Measurements from ENCODE around the gene MEAK7.

MEAK7 gene

DNA sequence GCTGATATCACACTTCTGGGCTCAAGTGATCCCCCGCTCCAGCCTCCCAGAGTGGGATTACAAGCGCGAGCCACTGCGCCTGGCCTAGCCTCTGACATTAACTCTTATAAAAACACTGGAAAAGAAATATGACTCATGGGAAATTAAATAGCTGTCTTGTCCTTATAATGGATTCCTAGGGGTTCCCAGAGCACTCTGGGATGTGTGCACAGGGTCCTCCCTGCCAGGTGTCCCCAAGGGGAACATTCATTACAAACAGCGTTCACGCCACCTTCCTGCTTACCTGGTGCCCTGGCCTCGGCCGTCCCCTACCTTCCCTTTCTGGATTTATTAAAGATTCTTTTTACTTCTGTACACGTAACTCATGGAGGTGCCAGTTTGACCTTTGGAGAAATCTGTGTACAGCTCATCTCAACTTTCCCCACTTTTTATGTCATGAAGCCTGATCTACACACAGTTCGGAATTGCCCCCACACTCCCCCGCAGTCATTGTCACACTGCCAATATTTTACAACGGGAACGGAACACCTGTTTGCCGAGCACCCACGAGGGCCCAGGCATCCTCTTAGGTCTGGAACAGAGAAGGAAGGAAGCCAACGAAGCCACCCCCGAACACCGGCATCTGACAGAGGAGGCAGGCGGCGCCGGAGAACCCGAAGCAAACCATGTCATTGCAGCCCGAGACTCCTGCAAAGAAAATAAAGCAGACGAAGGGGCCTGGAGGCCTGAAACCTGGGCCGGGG, 39.7 kb upstream of the MEAK7 start:
- H3K4me3 ChIP-seq (ENCODE audit: low read length): no peak overlapping the region
- H3K27ac ChIP-seq (ENCODE audit: low read depth, low read length): no peak overlapping the region
- 90% methylated on average over 25 of the region's 25 CpGs for WGBS
- peaks cover 13% of the 10 kb centered on the region for H3K4me1 ChIP-seq (ENCODE audit: insufficient read depth, low read length)
- H3K36me3 ChIP-seq (ENCODE audit: insufficient read depth, low read length): no peaks in the 10 kb centered on the region
- H3K9ac ChIP-seq (ENCODE audit: low read depth, low read length): no peak overlapping the region
- no peaks in the 10 kb centered on the region for H3K9me3 ChIP-seq (ENCODE audit: insufficient read depth, low read depth, low read length)
- H3K27me3 ChIP-seq (ENCODE audit: insufficient read depth, low read length): no peaks in the 10 kb centered on the region

GRCh38 chr16:84543253-84543652, 38.8 kb upstream of the MEAK7 start:
- 88% methylated on average over 2 of the region's 2 CpGs for WGBS
- no peak overlapping the region for H3K27ac ChIP-seq (ENCODE audit: low read depth, low read length)
- H3K9me3 ChIP-seq (ENCODE audit: insufficient read depth, low read depth, low read length): no peaks in the 10 kb centered on the region
- H3K9ac ChIP-seq (ENCODE audit: low read depth, low read length): no peak overlapping the region
- H3K36me3 ChIP-seq (ENCODE audit: insufficient read depth, low read length): no peaks in the 10 kb centered on the region
- no peaks in the 10 kb centered on the region for H3K27me3 ChIP-seq (ENCODE audit: insufficient read depth, low read length)
- peaks cover 6% of the 10 kb centered on the region for H3K4me1 ChIP-seq (ENCODE audit: insufficient read depth, low read length)
- no peak overlapping the region for H3K4me3 ChIP-seq (ENCODE audit: low read length)

GRCh38 chr16:84541999-84542817, 37.7 kb upstream of the MEAK7 start:
- Histone ChIP-seq H3K4me1 (ENCODE audit: insufficient read depth, low read length) (peaks cover 1% of the 10 kb centered on the region), H3K36me3 (ENCODE audit: insufficient read depth, low read length) (no peaks in the 10 kb centered on the region), H3K9ac (ENCODE audit: low read depth, low read length) (no peak overlapping the region), H3K9me3 (ENCODE audit: insufficient read depth, low read depth, low read length) (no peaks in the 10 kb centered on the region), H3K27ac (ENCODE audit: low read depth, low read length) (no peak overlapping the region), H3K4me3 (ENCODE audit: low read length) (no peak overlapping the region), H3K27me3 (ENCODE audit: insufficient read depth, low read length) (no peaks in the 10 kb centered on the region)
- WGBS: 96% methylated on average over 7 of the region's 7 CpGs

DNA sequence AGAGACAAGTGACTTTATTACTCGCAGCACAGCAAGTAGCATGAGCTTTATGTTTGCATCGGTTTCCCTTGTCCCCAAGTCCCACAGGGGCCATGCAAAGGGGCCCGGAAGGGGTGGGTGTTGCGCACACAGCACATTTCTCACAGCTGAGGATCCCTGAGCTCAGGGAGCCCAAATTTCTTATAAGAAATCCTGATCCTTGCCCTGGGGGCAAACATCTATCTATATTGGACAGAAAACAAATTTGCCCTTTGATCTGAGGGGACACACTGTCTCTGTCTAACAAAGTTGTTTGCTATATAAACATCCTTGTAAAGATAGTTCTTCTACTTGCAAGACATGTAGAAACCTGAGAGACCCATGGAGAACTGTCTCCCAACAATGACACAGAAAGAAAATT, 35.7 kb upstream of the MEAK7 start:
- Histone ChIP-seq H3K9me3 (ENCODE audit: insufficient read depth, low read depth, low read length) (no peaks in the 10 kb centered on the region), H3K27me3 (ENCODE audit: insufficient read depth, low read length) (no peaks in the 10 kb centered on the region), H3K27ac (ENCODE audit: low read depth, low read length) (no peak overlapping the region), H3K4me1 (ENCODE audit: insufficient read depth, low read length) (peaks cover 14% of the 10 kb centered on the region), H3K9ac (ENCODE audit: low read depth, low read length) (no peak overlapping the region), H3K4me3 (ENCODE audit: low read length) (no peak overlapping the region), H3K36me3 (ENCODE audit: insufficient read depth, low read length) (no peaks in the 10 kb centered on the region)
- 95% methylated on average over 4 of the region's 4 CpGs for WGBS

DNA sequence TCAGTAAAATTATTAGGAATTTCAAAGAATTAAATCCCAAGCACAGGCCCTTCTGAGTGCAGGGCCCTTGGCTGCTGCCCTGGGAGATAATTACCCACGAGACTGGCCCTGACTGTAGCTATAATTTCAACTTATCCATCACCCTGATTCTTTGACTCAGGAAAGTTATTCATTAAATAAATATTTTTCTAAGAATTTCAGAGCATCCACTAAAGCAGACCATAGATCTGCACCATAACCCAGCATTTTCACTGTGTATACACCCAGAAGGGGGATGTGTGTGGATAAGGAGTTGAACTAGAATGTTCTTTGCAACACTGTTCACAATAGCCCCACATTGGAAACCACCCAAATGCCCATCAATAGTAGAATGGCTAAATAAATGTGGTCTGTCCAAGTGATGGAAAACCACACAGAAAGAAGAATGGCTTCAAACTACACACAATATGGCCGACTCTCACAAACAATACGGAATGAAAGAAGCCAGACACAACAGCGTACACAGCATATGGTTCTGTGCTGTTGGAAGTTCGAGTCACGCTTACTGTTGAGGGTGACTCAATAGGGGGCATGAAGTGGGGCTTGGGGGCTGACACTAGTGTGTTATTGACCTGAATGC, 33.9 kb upstream of the MEAK7 start:
- H3K9me3 ChIP-seq (ENCODE audit: insufficient read depth, low read depth, low read length): no peaks in the 10 kb centered on the region
- WGBS: 94% methylated on average over 6 of the region's 6 CpGs
- no peaks in the 10 kb centered on the region for H3K36me3 ChIP-seq (ENCODE audit: insufficient read depth, low read length)
- H3K27me3 ChIP-seq (ENCODE audit: insufficient read depth, low read length): no peaks in the 10 kb centered on the region
- no peak overlapping the region for H3K4me3 ChIP-seq (ENCODE audit: low read length)
- peaks cover 26% of the 10 kb centered on the region for H3K4me1 ChIP-seq (ENCODE audit: insufficient read depth, low read length)
- H3K9ac ChIP-seq (ENCODE audit: low read depth, low read length): no peak overlapping the region
- no peak overlapping the region for H3K27ac ChIP-seq (ENCODE audit: low read depth, low read length)

DNA sequence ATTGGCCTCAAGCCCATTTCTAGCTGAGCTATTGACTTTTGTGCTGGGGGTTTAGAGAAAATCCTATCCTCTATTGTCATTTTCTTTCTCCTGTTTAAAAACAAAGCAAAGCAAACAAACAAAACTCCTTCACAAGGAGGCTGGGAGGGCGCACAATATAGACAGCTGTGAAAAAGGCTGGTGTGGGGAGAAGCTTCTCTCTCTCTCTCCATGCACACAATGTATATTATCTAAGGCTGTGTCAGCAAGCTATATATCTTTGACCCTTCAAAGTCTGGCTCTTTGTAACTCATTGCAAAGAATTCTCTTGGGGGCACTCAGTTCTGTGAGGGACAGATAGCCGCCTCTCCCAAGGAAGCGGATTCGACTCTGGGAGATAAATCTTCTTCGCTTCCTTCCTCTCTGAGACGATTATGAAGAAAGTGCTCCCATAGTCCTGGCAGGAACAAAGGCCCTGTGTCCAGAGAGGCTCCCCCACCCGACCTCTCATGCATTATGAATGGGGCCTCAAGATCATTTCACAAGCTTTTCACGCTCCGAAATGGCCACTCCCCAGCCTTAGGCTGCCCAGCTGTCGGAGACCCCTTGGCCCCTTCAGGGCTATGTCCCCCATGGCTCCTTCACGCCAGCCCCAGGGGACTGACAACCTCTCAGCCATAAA, 33.2 kb upstream of the MEAK7 start:
- no peak overlapping the region for H3K9ac ChIP-seq (ENCODE audit: low read depth, low read length)

DNA sequence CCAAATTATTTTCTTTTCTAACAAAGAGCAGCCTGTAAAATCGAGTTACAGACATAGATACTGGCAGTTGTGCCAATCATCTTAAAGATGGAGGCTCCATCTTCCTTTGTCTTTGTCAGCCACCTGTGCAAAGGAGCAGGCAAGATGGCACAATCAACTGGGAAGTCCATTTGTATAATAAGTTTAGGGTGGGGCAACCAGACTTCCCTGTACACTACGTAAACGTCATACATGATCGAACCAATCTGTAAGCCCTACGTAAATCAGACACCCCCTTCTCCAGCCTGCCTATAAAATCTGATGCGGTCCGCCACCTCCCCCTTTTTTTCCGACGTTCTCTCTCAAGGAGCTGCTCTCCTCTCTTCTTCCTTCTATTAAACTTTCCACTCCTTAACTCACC, 31.4 kb upstream of the MEAK7 start:
- no peak overlapping the region for H3K4me3 ChIP-seq (ENCODE audit: low read length)
- no peaks in the 10 kb centered on the region for H3K27me3 ChIP-seq (ENCODE audit: insufficient read depth, low read length)
- no peak overlapping the region for H3K9ac ChIP-seq (ENCODE audit: low read depth, low read length)
- H3K36me3 ChIP-seq (ENCODE audit: insufficient read depth, low read length): no peaks in the 10 kb centered on the region
- WGBS: 88% methylated on average over 9 of the region's 9 CpGs
- H3K4me1 ChIP-seq (ENCODE audit: insufficient read depth, low read length): peaks cover 43% of the 10 kb centered on the region
- no peaks in the 10 kb centered on the region for H3K9me3 ChIP-seq (ENCODE audit: insufficient read depth, low read depth, low read length)
- 0 out of 2 replicates have a peak overlapping the region, but pooled peaks have one; percentile 17 for H3K27ac ChIP-seq (ENCODE audit: low read depth, low read length)

More for the DNA sequence above, 33.2 kb upstream of the MEAK7 start:
- H3K4me1 ChIP-seq (ENCODE audit: insufficient read depth, low read length): peaks cover 32% of the 10 kb centered on the region
- no peaks in the 10 kb centered on the region for H3K36me3 ChIP-seq (ENCODE audit: insufficient read depth, low read length)
- no peaks in the 10 kb centered on the region for H3K27me3 ChIP-seq (ENCODE audit: insufficient read depth, low read length)
- no peak overlapping the region for H3K4me3 ChIP-seq (ENCODE audit: low read length)
- no peaks in the 10 kb centered on the region for H3K9me3 ChIP-seq (ENCODE audit: insufficient read depth, low read depth, low read length)
- H3K27ac ChIP-seq (ENCODE audit: low read depth, low read length): no peak overlapping the region
- WGBS: 91% methylated on average over 11 of the region's 11 CpGs

GRCh38 chr16:84535408-84535807, 30.9 kb upstream of the MEAK7 start:
- Histone ChIP-seq H3K27me3 (ENCODE audit: insufficient read depth, low read length) (no peaks in the 10 kb centered on the region), H3K4me1 (ENCODE audit: insufficient read depth, low read length) (peaks cover 43% of the 10 kb centered on the region), H3K9me3 (ENCODE audit: insufficient read depth, low read depth, low read length) (0 out of 2 replicates have a peak, but pooled peaks cover 1% of the 10 kb centered on the region), H3K4me3 (ENCODE audit: low read length) (no peak overlapping the region), H3K27ac (ENCODE audit: low read depth, low read length) (0 out of 2 replicates have a peak overlapping the region, but pooled peaks have one; percentile 17), H3K9ac (ENCODE audit: low read depth, low read length) (no peak overlapping the region), H3K36me3 (ENCODE audit: insufficient read depth, low read length) (no peaks in the 10 kb centered on the region)
- WGBS: 38% methylated on average over 6 of the region's 6 CpGs

DNA sequence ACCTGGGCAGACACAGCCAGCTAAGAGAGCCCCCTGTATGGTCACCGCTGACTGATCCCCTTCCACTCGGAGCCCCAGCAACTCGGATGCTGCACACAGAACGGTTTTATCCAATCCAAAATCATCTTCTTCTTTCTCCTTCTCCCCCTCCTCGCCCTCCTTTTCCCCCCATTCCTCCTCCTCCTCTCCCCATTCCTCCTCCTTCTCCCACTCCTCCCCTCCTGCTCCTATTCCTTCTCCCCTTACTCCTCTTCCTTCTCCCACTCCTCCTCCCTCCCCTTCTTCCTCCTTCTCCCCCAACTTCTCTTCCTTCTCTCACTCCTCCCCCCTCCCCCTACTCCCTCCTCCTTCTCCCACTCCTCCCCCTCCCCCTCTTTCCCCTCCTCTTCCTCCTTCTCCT, 30.4 kb upstream of the MEAK7 start:
- Histone ChIP-seq H3K27me3 (ENCODE audit: insufficient read depth, low read length) (no peaks in the 10 kb centered on the region), H3K4me1 (ENCODE audit: insufficient read depth, low read length) (peaks cover 43% of the 10 kb centered on the region), H3K4me3 (ENCODE audit: low read length) (no peak overlapping the region), H3K9ac (ENCODE audit: low read depth, low read length) (no peak overlapping the region), H3K27ac (ENCODE audit: low read depth, low read length) (no peak overlapping the region), H3K9me3 (ENCODE audit: insufficient read depth, low read depth, low read length) (peaks cover 7% of the 10 kb centered on the region), H3K36me3 (ENCODE audit: insufficient read depth, low read length) (no peaks in the 10 kb centered on the region)
- WGBS: 74% methylated on average over 5 of the region's 5 CpGs

DNA sequence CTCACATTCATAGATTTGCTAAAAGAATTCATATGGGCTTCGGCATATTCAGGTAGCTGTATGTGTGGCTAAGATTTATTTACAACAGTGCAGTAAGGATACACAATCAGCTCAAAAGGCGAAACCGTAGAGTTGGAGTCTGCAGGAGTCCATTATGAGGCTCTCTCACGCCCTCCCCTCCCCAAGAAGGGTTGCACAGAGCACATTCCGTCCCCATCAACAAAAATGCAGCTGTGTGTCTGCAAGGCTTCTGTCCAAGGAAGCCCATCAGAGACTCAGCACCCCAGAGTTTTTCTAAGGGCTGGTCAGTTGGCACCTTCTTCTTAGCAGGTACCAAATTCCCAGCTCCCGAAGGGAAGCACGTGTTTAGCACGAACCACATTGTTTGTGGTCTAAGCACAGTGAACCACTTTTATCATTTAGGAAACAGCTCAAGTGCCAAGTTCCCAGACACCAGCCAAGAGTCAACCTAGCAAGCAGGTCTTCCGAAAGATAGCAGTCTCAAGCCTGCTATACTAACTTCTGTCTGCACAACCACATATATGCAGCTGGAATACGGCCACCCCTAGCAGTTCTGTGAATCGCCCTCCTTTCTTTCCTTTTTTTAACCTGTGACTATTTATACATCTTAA, 28.5 kb upstream of the MEAK7 start:
- Histone ChIP-seq H3K9ac (ENCODE audit: low read depth, low read length) (peak overlapping the region; percentile 42; the same call in 1 of the 2 replicates), H3K36me3 (ENCODE audit: insufficient read depth, low read length) (no peaks in the 10 kb centered on the region), H3K4me3 (ENCODE audit: low read length) (no peak overlapping the region), H3K4me1 (ENCODE audit: insufficient read depth, low read length) (peaks cover 43% of the 10 kb centered on the region), H3K27ac (ENCODE audit: low read depth, low read length) (peak overlapping the region; percentile 87), H3K27me3 (ENCODE audit: insufficient read depth, low read length) (no peaks in the 10 kb centered on the region), H3K9me3 (ENCODE audit: insufficient read depth, low read depth, low read length) (peaks cover 16% of the 10 kb centered on the region)
- 67% methylated on average over 10 of the region's 11 CpGs for WGBS

Measured in HUES64 (cell line).